GM21619 (cell line): ENCODE results near the gene DGKQ.

Experiments
- ATAC-seq: cut with Tn5 transposase; IDR thresholded peaks from one replicate; pipeline ENCODE4 v1.9.1; 2021; ENCODE audit not compliant: unreplicated experiment

DGKQ gene, protein sequence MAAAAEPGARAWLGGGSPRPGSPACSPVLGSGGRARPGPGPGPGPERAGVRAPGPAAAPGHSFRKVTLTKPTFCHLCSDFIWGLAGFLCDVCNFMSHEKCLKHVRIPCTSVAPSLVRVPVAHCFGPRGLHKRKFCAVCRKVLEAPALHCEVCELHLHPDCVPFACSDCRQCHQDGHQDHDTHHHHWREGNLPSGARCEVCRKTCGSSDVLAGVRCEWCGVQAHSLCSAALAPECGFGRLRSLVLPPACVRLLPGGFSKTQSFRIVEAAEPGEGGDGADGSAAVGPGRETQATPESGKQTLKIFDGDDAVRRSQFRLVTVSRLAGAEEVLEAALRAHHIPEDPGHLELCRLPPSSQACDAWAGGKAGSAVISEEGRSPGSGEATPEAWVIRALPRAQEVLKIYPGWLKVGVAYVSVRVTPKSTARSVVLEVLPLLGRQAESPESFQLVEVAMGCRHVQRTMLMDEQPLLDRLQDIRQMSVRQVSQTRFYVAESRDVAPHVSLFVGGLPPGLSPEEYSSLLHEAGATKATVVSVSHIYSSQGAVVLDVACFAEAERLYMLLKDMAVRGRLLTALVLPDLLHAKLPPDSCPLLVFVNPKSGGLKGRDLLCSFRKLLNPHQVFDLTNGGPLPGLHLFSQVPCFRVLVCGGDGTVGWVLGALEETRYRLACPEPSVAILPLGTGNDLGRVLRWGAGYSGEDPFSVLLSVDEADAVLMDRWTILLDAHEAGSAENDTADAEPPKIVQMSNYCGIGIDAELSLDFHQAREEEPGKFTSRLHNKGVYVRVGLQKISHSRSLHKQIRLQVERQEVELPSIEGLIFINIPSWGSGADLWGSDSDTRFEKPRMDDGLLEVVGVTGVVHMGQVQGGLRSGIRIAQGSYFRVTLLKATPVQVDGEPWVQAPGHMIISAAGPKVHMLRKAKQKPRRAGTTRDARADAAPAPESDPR

DNA sequence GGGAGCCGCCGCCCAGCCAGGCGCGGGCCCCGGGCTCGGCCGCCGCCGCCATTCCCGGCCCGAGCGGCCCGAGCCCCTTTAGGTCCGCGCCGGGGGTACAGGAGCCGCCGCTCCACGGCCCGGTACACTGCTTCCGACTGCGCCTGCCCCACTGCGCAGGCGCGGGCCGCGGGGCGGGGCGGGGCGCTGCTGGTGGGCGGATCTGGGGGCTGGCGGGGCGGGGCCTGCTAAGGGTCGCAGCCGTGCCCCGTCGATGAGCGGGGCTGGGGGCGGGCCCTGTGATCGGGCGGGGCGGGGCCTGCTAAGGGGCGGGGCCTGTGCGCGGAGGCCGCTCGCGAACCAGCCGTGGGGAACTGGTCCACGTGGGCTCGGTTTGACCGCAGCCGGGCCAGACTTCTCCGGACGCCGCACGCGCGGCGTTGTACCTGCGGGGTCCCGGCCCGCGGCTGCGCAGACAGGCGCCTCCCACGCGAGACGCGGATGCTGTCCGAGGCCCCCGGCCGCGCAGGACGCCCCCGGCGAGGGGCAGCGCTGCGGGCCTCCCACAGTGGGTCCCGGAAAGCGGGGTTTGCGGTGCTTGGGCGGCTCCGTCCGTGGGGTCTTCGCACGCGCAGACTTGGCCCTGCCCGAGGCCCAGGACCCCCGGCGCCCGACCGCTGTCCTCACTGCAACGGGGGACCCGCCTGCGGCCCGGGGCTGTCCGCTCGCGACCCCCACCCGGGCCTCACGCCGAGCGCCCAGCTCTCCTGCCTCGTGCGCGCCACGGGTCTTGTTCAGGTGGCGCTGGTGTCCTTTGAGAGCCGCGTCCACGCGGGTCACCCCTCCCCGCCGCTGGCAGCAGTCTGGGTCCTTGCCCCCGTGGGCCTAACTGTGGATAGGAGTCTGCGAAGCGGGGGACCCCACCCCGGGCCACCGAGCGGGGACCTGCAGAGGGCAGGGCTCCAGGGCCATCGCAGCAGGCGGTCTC is at the start of gene DGKQ:
Gene DGKQ, minus strand, starts transcription at position 139 of the 967 bp plus-strand sequence. Its CDS starts 87 bp downstream, at position 52.
- peak; percentile 65 for ATAC-seq

DNA sequence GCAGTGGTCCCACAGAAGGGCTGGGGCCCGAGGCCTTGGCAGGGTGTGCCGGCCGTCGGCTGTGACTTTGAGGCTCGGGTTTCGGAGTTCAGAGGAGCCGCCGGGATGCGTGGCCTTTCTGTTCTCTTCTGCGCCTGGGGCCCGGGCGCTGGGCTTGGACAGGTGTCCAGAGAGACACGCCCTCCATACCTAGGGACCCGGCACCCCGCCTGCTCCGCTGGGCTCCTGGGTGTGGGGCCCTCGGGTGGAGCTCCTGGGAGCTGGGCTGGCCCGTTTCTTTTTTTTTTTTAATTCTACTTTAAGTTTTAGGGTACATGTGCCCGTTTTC is 49.3 kb upstream of the DGKQ start:
- ATAC-seq = no peak

DNA sequence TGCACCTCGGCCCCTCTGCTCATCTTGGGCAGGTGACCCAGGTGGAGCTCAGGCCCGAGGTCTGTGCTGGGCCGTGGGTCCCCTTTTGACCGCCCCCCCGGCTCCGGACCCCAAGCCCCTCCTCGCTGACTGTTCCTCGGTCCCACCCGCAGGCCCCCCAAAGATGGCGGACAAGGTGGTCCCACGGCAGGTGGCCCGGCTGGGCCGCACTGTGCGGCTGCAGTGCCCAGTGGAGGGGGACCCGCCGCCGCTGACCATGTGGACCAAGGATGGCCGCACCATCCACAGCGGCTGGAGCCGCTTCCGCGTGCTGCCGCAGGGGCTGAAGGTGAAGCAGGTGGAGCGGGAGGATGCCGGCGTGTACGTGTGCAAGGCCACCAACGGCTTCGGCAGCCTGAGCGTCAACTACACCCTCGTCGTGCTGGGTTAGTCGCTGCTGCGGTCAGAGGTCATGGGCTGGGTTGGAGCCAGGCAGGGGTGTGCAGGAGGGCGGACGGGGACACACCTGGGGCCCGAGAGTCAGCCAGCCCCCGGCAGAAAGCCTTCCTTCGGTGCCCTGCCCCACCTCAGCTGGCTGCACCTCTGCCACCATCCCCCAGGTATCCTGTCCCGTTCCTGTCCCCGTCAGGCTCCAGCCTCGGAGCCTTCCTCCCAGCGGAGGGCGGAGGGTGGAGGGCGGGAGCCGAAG is 48.8 kb upstream of the DGKQ start:
- ATAC-seq = no peak

DNA sequence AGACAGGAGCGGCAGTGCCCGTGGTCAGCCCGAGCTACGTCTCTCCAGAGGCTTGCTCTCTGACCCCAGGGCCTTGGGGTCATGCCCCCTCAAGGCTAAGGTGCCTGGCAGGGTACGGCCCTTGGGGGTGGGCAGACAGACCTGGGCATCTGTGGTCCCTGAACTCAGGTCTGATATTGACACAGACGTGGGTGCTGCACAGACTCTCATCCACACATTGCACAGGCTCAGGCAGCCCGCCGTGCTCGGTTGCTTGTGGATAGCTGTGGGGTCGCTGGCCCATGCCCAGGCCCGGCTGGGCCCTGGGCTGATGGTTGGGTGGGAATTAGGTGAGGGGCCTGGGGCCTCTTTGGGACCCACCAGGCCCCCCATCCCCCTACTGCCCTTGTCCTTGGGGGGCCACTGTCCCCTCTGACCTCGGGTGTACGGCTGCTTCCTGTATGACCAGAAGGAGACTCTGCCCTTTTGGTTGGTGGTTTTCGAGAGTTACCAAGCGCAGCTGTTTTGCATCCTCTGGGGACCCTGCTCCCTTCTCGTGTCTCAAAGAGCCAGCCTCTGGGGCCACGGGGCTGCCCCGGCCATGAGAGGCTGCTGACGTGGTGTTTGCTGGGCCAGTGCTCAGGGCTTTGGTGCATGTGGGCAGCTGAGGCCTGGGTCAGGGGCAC is 48.1 kb upstream of the DGKQ start:
- ATAC-seq = peak; percentile 88

DNA sequence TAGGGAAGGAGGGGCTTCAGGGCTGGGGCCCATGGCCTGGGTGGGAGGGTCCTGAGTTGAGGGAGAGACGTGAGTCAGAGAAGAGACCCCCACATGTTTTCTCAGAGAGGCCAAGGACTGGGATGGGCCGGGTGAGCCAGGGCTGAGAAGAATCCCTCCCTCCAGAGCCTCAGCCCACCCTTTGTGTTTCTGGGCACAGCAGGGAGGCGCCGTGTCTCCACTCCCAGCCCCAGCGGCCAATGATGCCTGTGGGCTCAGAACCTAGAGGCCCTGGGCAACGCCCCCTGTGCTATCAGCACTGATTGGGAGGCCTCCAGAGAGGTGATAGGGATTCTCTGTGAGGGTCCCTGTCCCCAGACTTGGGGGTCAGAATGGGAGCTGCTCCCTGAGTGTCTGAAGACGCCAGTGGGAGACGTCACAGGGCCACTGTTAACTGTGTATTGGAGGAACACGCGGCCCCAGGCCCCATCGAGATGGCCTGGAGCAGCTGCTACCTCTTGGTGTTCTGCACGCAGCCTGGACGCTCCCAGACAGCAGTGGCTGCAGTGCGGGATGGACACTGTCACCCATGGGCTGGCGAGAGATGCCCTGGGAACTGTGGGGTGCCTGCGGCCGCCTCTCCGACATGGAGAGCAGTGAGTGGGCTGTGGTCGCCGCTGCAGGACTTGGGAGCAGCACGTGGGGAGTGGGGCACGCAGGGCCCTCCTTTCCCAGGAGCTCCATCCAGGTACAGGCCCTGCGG is 46.5 kb upstream of the DGKQ start:
- ATAC-seq = no peak

DNA sequence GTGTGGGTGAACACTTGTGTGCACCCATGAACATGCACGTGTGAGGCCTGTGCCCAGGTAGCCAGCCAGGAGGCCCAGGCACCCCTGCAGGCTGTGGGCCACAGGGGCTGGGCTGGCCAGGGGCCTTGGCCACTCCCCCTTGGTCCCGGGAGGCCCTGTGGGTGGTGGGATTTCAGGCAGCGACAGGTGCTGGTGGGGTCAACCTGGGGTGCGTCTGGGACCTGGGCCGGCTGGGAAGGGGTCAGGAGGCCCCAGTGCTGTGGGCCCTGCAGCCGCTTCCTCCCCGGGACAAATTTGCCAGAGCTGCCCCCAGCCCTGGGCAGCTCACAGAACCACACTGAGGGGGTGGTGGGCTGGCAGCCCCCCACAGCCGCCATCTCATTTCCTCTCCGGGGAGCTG is 46.0 kb upstream of the DGKQ start:
- ATAC-seq = no peak

DNA sequence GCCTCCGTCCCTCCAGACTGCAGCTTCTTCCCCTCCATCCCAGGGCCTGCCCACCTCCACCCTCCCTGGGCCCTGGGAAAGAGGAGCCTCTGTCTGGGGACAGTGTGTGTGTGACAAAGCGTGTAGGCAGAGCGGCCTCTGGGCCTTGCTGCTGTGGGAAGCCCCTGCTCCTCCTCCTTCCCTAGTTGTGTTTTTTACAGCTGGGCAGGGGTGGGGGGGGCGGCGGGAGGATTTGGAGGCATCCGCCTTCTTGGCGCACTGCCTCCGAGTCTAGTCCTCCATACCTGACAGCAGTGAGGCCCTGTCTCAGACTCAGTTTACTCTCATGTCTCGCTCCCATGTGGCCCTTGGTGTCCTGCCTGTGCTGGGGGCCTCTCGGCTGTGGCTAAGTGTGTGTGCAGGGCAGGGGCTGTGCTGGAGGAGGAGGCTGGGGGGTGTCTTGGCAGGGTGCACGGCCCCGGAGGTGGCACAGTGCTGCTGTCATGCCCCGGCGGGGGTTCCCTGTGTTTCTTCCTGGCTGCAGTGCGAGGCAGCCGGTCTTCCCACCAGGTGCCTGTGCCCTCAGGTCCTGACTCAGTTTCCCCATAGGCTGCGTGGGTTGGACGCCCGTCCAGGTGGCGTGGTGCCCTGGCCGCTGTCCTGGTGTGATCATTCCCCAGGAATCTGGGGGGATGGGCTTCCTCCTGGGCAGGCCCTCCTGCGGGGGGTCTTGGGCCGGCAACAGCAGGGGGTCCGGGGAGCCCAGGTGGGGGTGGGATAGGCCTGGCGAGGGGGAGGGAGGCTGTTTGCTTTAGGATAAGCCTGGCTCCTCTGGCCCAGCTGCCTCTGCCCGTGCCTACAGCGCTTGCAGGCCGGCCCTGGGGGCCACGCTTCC is 45.0 kb upstream of the DGKQ start:
- ATAC-seq = no peak

DNA sequence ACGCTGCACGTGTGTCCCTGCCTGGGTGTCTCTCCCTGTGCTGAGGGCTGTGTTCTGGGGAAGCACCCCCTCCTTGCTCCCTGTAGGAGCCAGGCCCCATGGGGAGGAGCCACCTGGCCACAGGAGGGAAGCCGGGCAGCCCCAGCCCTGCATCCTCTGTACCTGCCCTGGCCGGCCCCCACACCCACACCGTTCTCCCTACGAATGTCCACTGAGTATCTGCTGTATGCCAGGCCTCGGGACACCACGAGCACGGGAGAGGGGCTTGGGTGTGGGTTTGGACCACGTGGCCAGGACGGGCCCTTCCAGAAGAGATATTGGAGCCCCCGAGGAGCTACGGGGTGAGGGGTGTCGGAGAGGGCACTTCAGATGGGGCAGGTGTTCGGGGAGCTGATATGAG is 44.3 kb upstream of the DGKQ start:
- no peak for ATAC-seq

DNA sequence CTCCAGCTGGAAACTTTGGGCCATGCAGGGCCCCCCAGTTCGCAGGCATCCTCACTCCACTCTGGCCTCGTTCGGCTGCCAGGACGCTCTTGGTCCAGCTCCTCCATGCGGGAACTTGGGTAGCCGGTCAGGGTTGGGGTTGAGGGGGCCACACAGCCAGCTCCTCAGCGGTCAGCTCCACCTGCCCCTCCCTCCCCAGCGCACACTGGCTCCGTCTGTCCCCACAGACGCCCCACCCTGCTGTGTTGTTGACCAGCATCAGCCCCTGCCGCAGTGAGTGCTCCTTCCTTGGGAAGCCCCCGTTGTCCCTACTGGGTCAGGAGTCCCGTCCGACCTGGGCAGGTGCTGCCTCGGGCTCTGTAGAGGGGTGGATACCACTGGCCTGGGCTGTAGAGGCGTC is 43.8 kb upstream of the DGKQ start:
- ATAC-seq = no peak

DNA sequence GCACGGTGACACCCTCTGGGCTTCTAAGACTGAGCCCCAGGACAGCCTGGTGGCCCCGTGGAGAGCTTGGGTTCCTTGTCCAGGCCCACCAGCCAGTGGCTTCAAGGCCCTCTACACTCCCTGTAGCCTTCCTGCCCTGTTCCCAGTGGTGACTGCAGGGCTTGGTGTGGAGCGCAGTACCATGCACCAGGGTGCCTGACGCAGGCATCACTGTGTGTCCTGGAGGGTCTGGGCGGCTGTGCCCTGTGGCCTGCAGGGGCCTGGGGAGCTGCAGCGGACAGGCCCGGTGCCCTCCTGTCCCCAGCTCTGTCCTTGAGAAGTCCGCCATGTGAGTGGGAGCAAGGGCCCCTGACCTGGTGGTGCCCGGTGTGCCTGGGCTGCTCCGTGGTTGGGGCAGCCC is 42.4 kb upstream of the DGKQ start:
- no peak for ATAC-seq

DNA sequence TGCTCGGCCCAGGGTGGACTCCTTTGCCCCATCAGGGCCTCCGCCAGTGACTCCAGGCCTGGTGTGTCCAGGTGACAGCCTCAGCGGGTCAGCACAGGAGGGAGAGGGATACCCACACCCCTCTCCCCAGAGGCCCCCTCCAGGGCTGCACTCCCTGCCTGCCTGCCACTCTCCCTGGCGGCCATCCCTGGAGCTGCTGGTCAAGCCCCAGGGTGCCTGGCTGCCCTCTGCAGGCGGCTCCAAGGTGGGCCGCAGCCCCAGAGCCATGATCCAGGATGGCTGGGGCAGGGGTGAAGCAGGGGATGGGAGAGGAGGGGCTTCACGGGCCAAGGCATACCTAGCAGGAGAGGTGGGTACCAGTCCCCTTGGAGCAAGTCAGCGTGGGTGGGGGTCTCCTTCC is 41.8 kb upstream of the DGKQ start:
- no peak for ATAC-seq

DNA sequence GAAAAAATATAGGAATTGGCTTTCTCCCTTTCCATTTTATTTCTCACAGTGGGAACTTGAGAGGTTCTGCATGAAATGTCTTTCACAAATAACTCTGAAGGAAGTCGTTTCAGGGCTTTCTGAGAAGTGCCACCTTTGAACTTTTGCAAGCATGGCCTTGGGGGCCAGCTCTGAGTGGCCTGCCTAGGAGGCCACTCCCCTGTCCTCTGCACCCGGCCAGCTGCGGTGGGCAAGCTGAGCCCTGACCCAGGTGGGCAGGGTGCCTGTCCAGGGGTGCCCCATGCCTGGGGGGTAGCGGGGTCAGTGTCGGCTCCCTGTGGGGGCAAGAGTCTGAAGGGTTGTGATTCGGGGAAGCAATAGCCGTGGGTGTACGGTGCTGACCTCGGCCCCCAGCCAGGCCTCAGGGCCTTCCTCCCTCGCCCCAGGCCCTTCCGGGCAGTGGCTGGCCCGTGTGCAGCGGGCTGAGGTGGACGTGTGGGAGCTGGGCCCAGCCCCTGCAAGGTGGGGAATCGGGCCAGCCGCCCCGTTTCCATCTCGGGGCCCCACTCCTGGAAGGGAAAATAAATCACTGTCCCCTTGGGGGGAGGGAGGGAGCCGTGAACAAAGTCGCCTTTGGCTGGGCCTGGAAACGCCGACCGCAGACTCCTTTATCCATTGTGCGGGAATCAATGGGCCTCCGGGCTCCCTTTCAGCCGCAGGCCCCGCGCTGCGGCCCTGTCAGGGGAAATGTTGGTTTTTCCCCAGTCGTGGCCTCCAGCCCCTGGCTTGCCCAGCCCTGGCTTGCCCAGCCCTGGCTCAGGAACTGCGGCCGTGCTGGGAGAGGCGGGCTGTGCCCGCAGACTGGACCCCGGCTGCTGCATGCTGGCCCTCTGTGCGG is 41.2 kb upstream of the DGKQ start:
- ATAC-seq = no peak

DNA sequence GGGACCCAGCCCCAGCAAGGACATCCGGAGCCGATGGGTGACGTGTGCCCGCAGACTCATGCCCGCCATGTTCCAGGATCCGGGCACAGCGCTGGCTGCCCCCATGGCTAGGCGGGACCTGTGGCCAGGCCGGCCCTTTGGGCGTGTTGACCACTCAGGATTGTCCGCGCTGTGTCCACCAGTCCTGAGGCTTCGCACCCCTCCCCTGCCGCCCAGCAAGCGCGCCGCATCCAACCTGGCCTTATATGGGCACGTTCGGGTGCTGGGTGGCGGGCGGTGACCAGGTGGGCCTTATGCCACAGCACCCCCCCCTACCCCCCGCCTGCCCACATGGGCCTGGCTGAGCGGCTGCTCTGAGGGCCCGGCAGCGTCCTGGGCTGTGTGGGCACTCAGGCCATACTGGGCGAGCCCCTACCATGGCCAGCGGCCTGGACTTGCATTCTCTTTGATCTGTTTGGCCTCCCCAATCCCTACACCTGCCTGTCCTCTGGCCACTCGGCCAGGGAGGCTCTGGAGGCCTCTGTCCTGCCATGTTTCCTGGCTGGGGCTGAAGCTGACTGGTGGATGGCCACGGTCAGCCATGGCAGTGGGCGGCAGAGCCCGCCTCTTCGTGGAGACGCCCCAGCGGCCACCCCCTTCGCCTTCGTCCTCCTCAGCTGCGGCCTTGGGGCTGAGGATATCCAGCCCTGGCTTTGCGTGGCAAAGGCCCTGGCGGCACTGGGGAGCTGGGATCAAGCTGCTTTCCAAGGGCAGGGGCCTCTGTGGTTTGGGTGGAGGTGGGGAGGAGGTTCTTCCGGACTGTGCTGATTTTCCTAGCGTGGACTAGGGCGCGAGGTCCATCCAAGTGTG is 40.1 kb upstream of the DGKQ start:
- no peak for ATAC-seq

DNA sequence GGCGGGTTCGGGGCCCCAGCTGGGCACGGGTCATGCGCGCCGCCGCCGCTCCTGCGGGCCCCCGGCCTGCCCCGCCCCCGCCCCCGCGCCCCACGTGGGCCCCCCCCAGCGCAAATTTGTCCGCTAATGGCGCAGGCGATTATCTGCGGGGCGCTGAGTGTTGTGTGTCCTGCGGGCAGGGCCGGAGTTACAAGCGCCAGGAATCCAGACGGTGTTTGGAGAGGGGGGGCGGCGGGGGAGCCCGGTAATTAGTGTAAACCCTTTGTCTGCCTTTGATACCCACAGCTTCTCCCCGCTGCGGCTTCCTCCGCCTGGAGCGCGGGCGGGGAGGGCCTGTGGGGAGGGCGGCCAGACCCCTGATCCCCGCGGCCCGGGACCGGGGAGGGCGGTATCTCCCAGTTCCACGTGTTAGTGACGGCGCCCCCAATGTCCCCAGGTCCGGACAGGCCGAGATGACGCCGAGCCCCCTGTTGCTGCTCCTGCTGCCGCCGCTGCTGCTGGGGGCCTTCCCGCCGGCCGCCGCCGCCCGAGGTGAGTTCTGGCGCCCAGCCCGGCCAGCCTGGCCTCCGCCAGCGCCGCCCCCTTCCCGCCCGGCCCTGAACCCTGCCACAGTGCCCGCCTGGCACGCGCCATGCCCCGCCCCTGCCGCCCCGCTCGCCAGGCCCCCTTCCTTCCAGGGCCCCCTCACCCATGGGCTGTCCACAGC is 38.8 kb upstream of the DGKQ start:
- no peak for ATAC-seq

DNA sequence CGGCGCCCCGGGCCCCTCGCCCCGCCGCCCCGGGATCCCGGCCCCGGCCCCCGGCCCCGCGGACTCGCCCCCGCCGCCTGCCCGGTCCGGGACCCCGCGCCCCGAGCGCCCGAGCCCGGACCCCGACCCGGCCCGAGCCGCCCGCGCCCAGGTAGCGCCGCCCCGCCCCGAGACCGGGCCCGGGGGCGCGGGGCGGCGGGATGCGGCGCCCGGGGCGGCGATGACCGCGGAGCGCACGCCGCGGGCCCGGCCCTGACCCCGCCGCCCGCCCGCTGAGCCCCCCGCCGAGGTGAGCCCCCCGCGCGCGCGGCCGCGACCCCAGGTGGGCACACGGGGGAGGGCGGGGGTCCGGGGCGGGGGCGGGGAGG is 38.3 kb upstream of the DGKQ start:
- ATAC-seq = no peak
